ENCODE data around the gene TNNT1.

GRCh38 chr19:55175117-55175867 lies 26.3 kb upstream of the TNNT1 start:
- TF ChIP-seq CTCF (IDR thresholded peaks at IDR 0.05; ENCODE audit: insufficient read depth, low read depth, low read length) (no peak), EZH2 (IDR thresholded peaks at IDR 0.05; ENCODE audit: insufficient read depth, low read length) (no peak)

Measured in astrocyte (in vitro differentiated cells and primary cell).